ENCODE measurements around the gene CARS1. TPM values are rescaled to one million over a fixed set of nuclear protein-coding genes. Genes with fewer than 3 reads are reported as not detected.
A peak's percentile ranks its signal among the peaks of the same experiment; 100 is the strongest.

Gene CARS1
- total and polyA plus RNA-seq, 2 of the 4 experiments (the other 2 are of a cell fraction): 72.7 to 78.3 TPM

DNA sequence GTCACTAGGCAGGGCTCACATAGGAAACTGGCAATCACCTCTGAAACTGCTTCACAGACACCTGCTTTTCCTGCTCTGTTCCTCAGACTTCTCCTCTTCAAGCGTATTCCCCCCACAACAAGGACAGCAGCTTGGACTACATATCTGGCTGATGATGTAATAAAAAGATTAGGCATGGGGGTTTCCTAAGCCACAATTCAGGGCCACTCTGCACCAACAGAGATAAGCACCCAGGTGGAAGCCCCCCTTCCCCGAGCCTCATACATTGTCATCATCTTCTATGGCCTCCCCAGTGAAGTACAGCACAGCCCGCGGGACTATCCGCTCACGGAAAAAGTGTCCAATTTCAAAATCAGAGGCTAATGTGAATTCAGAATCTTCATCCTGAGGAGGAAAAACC lies 103.0 kb downstream of the CARS1 start:
- POLR2A ChIA-PET (ENCODE audit: unreplicated experiment): no interaction called here
- no peaks in the 10 kb centered on the region for H3K9me3 ChIP-seq (ENCODE audit: control insufficient read depth, insufficient read depth, low read length)
- 100% methylated on average over 2 of the region's 6 CpGs; no CpG with 5 or more reads in 1 of the 2 experiments for WGBS, 2 experiments (ENCODE audit: extremely low coverage in 2 of 2, insufficient read length in 1 of 2)

More for the DNA sequence above, 103.0 kb downstream of the CARS1 start:
- Histone ChIP-seq H3K27ac (ENCODE audit: insufficient read depth, low read length) (no peak overlapping the region), H2BK5ac (ENCODE audit: low read depth, low read length, poor library complexity, severe bottlenecking) (no peak overlapping the region), H2AFZ (replicated peaks; ENCODE audit: low read length, poor library complexity) (no peak overlapping the region), H4K91ac (ENCODE audit: insufficient read depth, low read depth, low read length) (no peak overlapping the region), H2AK9ac (replicated peaks; ENCODE audit: low read depth, low read length, poor library complexity) (no peak overlapping the region), H3K14ac (replicated peaks; ENCODE audit: low read depth, low read length) (no peak overlapping the region), H3K79me1 (ENCODE audit: low read depth in 1 of 2, low read length in 2 of 2) (peaks cover 45 to 62% of the 10 kb centered on the region in 2 experiments), H3K4me1 (ENCODE audit: control insufficient read depth, insufficient read depth, low read length) (peaks cover 25% of the 10 kb centered on the region), H3K27me3 (ENCODE audit: control insufficient read depth, insufficient read depth, low read length) (no peaks in the 10 kb centered on the region), H3K36me3 (ENCODE audit: control insufficient read depth, insufficient read depth, low read length) (peaks cover 65% of the 10 kb centered on the region), H3K56ac (ENCODE audit: extremely low read depth, insufficient read depth, low read length) (no peak overlapping the region), H3K4me3 (ENCODE audit: insufficient read depth, low read depth, low read length) (no peak overlapping the region), H4K20me1 (ENCODE audit: insufficient read depth, low read length) (peaks cover 3% of the 10 kb centered on the region; the same call in 1 of the 2 replicates), H3K4ac (ENCODE audit: low read depth, low read length) (no peak overlapping the region), H2BK120ac (ENCODE audit: low read depth, low read length) (no peak overlapping the region), H2BK15ac (ENCODE audit: low read depth, low read length) (no peak overlapping the region), H3K4me2 (ENCODE audit: low read depth, low read length) (no peak overlapping the region), H4K8ac (ENCODE audit: low read depth in 2 of 2, low read length in 2 of 2) (no peak overlapping the region), H3K18ac (ENCODE audit: low read depth, low read length) (no peak overlapping the region), H3K9me1 (ENCODE audit: insufficient read depth, low read length) (peaks cover 23% of the 10 kb centered on the region), H2BK20ac (ENCODE audit: low read depth, low read length) (no peak overlapping the region), H3K23ac (ENCODE audit: low read depth, low read length) (no peak overlapping the region), H2AK5ac (ENCODE audit: low read depth, low read length) (no peak overlapping the region), H3K9ac (ENCODE audit: low read depth, low read length) (no peak overlapping the region), H4K5ac (ENCODE audit: low read depth, low read length) (no peak overlapping the region)
- intact Hi-C loops (cut with micrococcal nuclease): no loop called here
- dilution Hi-C loops (cut with HindIII; ENCODE audit: low sequenced_read_pairs, unreplicated experiment): no loop called here
- BruUV-seq (replicated peaks): no TSS peak
- in situ Hi-C loops (cut with MboI; ENCODE audit: low sequenced_read_pairs): no loop called here
- CTCF ChIA-PET: interaction anchor here (0.6 kb wide), 1 partner anchor 35 kb away, joined by 4 read pairs; no protein-coding TSS in a partner anchor
- ATAC-seq (ENCODE audit: low read depth) (no peak), DNase-seq (peak; percentile 18)
- TF ChIP-seq, protein P1, sequence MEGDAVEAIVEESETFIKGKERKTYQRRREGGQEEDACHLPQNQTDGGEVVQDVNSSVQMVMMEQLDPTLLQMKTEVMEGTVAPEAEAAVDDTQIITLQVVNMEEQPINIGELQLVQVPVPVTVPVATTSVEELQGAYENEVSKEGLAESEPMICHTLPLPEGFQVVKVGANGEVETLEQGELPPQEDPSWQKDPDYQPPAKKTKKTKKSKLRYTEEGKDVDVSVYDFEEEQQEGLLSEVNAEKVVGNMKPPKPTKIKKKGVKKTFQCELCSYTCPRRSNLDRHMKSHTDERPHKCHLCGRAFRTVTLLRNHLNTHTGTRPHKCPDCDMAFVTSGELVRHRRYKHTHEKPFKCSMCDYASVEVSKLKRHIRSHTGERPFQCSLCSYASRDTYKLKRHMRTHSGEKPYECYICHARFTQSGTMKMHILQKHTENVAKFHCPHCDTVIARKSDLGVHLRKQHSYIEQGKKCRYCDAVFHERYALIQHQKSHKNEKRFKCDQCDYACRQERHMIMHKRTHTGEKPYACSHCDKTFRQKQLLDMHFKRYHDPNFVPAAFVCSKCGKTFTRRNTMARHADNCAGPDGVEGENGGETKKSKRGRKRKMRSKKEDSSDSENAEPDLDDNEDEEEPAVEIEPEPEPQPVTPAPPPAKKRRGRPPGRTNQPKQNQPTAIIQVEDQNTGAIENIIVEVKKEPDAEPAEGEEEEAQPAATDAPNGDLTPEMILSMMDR (conservative IDR thresholded peaks at IDR 0.05; ENCODE audit: low read depth, low read length): no peak
- TF ChIP-seq MAFK (IDR thresholded peaks at IDR 0.05; ENCODE audit: low read depth, low read length): no peak
- TF ChIP-seq SMC3 (IDR thresholded peaks at IDR 0.05; ENCODE audit: low read depth, low read length): no peak
- TF ChIP-seq FOS (IDR thresholded peaks at IDR 0.05; ENCODE audit: low read depth, low read length): no peak
- no peak for TF ChIP-seq BHLHE40 (IDR thresholded peaks at IDR 0.05; ENCODE audit: low read depth, low read length)
- TF ChIP-seq, protein P2, sequence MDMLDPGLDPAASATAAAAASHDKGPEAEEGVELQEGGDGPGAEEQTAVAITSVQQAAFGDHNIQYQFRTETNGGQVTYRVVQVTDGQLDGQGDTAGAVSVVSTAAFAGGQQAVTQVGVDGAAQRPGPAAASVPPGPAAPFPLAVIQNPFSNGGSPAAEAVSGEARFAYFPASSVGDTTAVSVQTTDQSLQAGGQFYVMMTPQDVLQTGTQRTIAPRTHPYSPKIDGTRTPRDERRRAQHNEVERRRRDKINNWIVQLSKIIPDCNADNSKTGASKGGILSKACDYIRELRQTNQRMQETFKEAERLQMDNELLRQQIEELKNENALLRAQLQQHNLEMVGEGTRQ (IDR thresholded peaks at IDR 0.05; ENCODE audit: low read depth, low read length): no peak
- TF ChIP-seq CEBPB (IDR thresholded peaks at IDR 0.05; ENCODE audit: low read depth, low read length): 0 out of 2 replicates have a peak, but pooled peaks have one; percentile 13

Measured in IMR-90 (cell line).